ENCODE results near the gene RPS27.
"Not testable (repeated sequence)": the region's sequence is repeated elsewhere in the genome, so short reads cannot be mapped to it uniquely, and the experiment has no call there.

Gene RPS27

DNA sequence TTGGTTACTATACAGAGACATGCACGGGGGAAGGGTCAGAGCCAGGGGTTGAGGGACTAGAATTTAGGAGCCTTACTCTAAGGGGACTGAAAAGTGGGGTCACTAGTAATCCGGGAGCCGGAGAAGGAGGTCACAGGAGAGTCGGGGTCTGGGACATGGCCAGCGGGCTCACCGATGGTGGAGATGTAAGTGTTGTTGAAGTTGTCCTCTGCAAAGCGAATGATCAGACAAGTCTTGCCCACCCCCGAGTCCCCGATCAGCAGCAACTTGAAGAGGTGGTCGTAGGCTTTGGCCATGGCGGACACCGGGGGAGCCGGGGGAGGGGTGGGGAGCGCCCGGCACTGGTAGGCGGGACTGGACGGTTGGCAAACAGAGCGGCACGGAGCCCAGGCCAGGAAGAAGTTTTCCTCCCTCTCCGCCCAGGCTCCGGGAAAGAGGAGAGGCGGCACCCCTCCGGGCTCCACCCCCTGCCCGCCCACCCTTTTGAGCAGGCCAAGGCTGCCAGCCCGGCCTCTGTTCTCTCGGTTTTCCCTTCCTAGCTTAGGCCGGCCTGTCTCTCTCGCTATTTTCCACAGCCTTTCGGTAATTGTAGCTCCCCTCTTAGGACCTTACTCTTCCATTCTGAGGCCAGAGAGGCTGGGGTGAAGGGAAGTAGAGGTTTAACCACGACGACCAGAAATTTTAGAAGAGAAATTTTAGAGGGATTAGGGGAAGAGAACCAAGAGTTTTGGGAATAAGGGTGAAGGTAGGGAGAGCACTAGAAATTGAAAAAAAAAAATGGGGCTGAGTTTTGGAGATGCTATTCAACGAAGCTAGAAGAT is 4.4 kb upstream of the RPS27 start, which contains the start of gene RAB13:
Gene RAB13, minus strand, starts transcription at position 399 of the 821 bp plus-strand sequence. Its CDS starts 103 bp downstream, at position 296.
- H3K27ac ChIP-seq, result peak within 1 kb of the TSS; percentile 79
- no peak for DNase-seq (ENCODE audit: low read depth, low spot score)
- H3K36me3 ChIP-seq (ENCODE audit: insufficient read depth, low read length), result peaks cover 3% of the 10 kb centered on the region
- H3K9ac ChIP-seq (ENCODE audit: insufficient read length), result peak within 1 kb of the TSS; percentile 81
- TF ChIP-seq POLR2AphosphoS5 (IDR thresholded peaks at IDR 0.05; ENCODE audit: borderline replicate concordance, low read depth, low read length), result no peak
- no peaks in the 10 kb centered on the region for H3K9me3 ChIP-seq (ENCODE audit: low read depth, low read length)
- H3K4me3 ChIP-seq, result peak within 1 kb of the TSS; percentile 86

DNA sequence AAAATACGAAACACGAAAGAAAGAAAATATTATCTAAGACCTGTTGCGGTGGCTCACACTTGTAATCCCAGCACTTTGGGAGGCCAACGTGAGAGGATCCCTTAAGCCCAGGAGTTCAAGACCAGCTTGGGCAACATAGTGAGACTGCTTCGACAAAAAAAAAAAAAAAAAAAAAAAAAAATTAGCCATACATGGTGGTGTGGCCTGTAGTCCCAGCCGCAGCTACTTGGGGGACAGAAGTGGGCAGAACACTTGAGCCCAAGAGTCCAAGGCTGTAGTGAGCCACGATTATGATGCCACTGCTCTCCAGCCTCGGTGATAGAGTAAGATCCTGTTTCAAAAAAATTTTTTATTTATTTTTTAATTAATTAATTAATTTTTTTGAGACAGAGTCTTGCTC is 2.9 kb upstream of the RPS27 start:
- no peak overlapping the region for H3K9ac ChIP-seq (ENCODE audit: insufficient read length)
- no peak for DNase-seq (ENCODE audit: low read depth, low spot score)
- TF ChIP-seq POLR2AphosphoS5 (IDR thresholded peaks at IDR 0.05; ENCODE audit: borderline replicate concordance, low read depth, low read length), result no peak
- TF ChIP-seq EZH2 (IDR thresholded peaks at IDR 0.05), result no peak
- TF ChIP-seq FOXP2 (optimal IDR thresholded peaks at IDR 0.05; ENCODE audit: control extremely low read depth, extremely low read length, insufficient read depth), result no peak
- H3K9me3 ChIP-seq (ENCODE audit: low read depth, low read length), result no peaks in the 10 kb centered on the region
- H3K36me3 ChIP-seq (ENCODE audit: insufficient read depth, low read length), result peaks cover 17% of the 10 kb centered on the region
- H3K27ac ChIP-seq, result no peak overlapping the region
- no peak overlapping the region for H3K4me3 ChIP-seq

DNA sequence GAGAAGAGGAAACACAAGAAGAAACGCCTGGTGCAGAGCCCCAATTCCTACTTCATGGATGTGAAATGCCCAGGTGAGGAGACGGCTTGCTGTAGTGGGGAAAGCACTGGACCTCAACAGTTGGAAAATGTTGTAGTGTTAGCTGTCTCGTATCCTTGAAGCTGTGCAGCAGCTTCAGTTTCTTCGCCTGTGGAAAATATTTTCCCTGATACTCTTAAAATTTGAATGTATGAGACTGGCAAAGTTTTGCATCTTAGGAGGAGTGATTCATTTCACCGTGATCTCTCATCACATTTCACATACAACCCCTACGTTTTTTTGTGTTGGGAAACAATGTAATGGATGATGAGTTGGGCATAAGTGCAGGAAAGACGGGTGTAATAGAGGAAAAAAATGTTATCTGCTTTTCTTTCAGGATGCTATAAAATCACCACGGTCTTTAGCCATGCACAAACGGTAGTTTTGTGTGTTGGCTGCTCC is 629 bp downstream of the RPS27 start:
- TF ChIP-seq EZH2 (IDR thresholded peaks at IDR 0.05) (no peak), POLR2AphosphoS5 (IDR thresholded peaks at IDR 0.05; ENCODE audit: borderline replicate concordance, low read depth, low read length) (no peak), FOXP2 (optimal IDR thresholded peaks at IDR 0.05; ENCODE audit: control extremely low read depth, extremely low read length, insufficient read depth) (no peak)

DNA sequence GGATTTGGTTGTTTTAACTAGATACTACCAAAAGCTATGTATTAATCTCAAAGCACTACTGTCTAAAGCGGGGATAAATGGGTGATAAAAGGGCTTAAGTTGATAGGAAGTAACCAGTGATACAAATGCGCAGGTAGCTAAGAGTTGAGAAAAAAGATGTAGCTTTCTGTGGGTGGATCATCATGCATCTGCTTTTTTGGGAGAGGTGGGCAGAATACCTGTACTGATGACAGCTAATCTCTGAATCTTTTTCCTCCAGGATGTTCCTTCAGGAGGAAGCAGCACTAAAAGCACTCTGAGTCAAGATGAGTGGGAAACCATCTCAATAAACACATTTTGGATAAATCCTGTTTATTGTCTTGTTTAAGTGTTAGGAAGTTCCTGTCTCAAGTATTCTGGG is 1.2 kb downstream of the RPS27 start:
- DNase-seq (ENCODE audit: low read depth, low spot score), result no peak
- peak overlapping the region; percentile 93 for H3K4me3 ChIP-seq
- no peaks in the 10 kb centered on the region for H3K9me3 ChIP-seq (ENCODE audit: low read depth, low read length)
- peaks cover 47% of the 10 kb centered on the region for H3K36me3 ChIP-seq (ENCODE audit: insufficient read depth, low read length)
- peak overlapping the region; percentile 81 for H3K27ac ChIP-seq
- TF ChIP-seq EZH2 (IDR thresholded peaks at IDR 0.05), result no peak
- H3K9ac ChIP-seq (ENCODE audit: insufficient read length), result peak overlapping the region; percentile 94

More for the DNA sequence above, 629 bp downstream of the RPS27 start:
- Histone ChIP-seq H3K36me3 (ENCODE audit: insufficient read depth, low read length) (peaks cover 47% of the 10 kb centered on the region), H3K27ac (peak overlapping the region; percentile 81), H3K4me3 (peak overlapping the region; percentile 93), H3K9me3 (ENCODE audit: low read depth, low read length) (no peaks in the 10 kb centered on the region), H3K9ac (ENCODE audit: insufficient read length) (peak overlapping the region; percentile 94)
- no peak for DNase-seq (ENCODE audit: low read depth, low spot score)

DNA sequence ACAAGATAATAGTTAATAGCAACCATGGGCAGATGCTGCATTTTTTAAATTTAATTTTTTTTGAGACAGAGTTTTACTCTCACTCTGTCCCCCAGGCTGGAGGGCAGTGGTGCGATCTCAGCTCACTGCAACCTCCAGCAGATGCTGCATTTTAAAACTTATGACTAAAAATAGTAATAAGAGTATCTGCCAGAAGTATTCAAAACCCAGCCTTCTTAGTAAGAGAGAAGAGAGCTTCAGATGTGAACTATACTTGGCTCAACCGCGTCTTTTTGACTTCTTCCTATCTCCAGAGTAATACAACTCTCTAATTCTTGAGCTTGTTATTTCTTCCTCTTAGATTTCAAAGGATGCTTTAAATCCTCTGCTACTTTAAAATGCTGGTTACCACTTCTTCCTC is 4.6 kb downstream of the RPS27 start:
- no peak overlapping the region for H3K4me3 ChIP-seq
- peak overlapping the region; percentile 60 for H3K27ac ChIP-seq
- no peaks in the 10 kb centered on the region for H3K9me3 ChIP-seq (ENCODE audit: low read depth, low read length)
- DNase-seq (ENCODE audit: low read depth, low spot score), result no peak
- peaks cover 47% of the 10 kb centered on the region for H3K36me3 ChIP-seq (ENCODE audit: insufficient read depth, low read length)
- no peak overlapping the region for H3K9ac ChIP-seq (ENCODE audit: insufficient read length)
- TF ChIP-seq EZH2 (IDR thresholded peaks at IDR 0.05) (no peak), POLR2AphosphoS5 (IDR thresholded peaks at IDR 0.05; ENCODE audit: borderline replicate concordance, low read depth, low read length) (no peak), FOXP2 (optimal IDR thresholded peaks at IDR 0.05; ENCODE audit: control extremely low read depth, extremely low read length, insufficient read depth) (no peak)

DNA sequence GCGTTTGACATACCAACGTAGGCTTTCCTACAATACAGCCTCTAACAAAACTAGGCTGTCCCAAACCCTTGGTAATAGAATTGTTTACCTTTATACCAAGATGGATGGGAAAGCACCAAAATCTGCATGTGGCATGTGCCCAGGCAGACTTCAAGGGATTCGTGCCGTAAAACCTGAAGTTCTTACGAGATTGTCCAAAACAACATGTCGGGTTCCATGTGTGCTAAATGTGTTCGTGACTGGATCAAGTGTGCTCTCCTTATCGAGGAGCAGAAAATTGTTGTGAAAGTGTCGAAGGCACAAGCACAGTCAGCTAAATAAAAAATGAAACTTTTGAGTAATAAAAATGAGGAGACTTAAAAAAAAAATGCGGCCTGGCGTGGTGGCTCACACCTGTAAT is 5.1 kb downstream of the RPS27 start:
- H3K9ac ChIP-seq (ENCODE audit: insufficient read length), result no peak overlapping the region
- no peaks in the 10 kb centered on the region for H3K9me3 ChIP-seq (ENCODE audit: low read depth, low read length)
- H3K27ac ChIP-seq, result peak overlapping the region; percentile 60; the same call in 1 of the 2 replicates
- H3K4me3 ChIP-seq, result no peak overlapping the region
- TF ChIP-seq POLR2AphosphoS5 (IDR thresholded peaks at IDR 0.05; ENCODE audit: borderline replicate concordance, low read depth, low read length) (no peak), EZH2 (IDR thresholded peaks at IDR 0.05) (no peak), FOXP2 (optimal IDR thresholded peaks at IDR 0.05; ENCODE audit: control extremely low read depth, extremely low read length, insufficient read depth) (no peak)
- no peak for DNase-seq (ENCODE audit: low read depth, low spot score)
- peaks cover 47% of the 10 kb centered on the region for H3K36me3 ChIP-seq (ENCODE audit: insufficient read depth, low read length)

DNA sequence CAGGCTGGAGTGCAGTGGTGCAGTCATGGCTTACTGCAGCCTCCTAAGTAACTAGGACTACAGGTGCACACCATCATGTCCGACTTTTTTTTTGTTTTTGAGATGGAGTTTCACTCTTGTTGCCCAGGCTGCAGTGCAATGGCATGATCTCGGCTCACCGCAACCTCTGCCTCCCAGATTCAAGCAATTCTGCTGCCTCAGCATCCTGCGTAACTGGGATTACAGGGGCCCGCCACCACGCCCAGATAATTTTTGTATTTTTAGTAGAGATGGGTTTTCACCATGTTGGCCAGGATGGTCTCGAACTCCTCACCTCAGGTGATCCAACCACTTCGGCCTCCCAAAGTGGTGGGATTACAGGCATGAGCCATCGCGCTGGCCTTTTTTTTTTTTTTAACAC is 6.3 kb downstream of the RPS27 start:
- H3K9me3 ChIP-seq (ENCODE audit: low read depth, low read length); DNase-seq (ENCODE audit: low read depth, low spot score); H3K4me3 ChIP-seq; H3K27ac ChIP-seq; H3K9ac ChIP-seq (ENCODE audit: insufficient read length): not testable (repeated sequence)
- peaks cover 37% of the 10 kb centered on the region for H3K36me3 ChIP-seq (ENCODE audit: insufficient read depth, low read length)

DNA sequence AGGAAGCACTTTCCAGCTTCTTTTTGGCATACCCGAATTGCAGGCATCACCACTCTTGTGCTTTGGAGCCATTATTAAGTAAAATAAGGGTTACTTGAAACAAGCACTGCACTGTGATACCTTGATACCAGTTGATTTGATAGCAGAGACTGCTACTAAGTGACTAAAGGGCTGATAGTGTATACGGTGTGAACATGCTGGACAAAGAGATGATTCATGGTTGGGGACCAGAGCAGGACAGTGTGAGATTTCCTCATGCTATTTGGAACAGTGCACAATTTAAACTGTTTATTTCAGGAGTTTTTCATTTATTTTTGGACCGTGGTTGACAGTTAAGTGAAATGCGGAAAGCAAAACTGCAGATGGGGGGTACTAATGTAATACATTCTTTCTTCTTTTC is 9.9 kb downstream of the RPS27 start:
- no peak overlapping the region for H3K27ac ChIP-seq
- peaks cover 3% of the 10 kb centered on the region; the same call in 1 of the 2 replicates for H3K36me3 ChIP-seq (ENCODE audit: insufficient read depth, low read length)
- no peak for DNase-seq (ENCODE audit: low read depth, low spot score)
- TF ChIP-seq EZH2 (IDR thresholded peaks at IDR 0.05) (no peak), POLR2AphosphoS5 (IDR thresholded peaks at IDR 0.05; ENCODE audit: borderline replicate concordance, low read depth, low read length) (no peak), FOXP2 (optimal IDR thresholded peaks at IDR 0.05; ENCODE audit: control extremely low read depth, extremely low read length, insufficient read depth) (no peak)
- no peak overlapping the region for H3K9ac ChIP-seq (ENCODE audit: insufficient read length)
- no peak overlapping the region for H3K4me3 ChIP-seq
- H3K9me3 ChIP-seq (ENCODE audit: low read depth, low read length), result no peaks in the 10 kb centered on the region

DNA sequence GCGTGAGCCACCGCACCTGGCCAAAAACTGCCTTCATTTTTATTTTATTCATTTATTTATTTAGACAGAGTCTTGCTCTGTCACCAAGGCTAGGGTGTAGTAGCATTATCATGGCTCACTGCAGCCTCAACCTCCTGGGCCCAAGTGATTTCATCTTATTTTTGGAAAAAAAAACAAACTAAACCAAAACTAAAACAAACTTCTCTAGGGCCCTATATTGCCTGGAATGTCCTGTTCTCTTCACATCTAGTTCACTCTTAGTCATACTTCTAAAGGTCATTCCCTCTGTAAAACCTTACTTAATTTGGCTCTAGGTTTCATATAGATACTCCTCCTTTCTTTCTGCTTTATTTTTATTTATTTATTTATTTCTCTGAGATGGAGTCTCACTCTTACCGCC is 15.6 kb downstream of the RPS27 start:
- H3K9me3 ChIP-seq (ENCODE audit: low read depth, low read length), result no peaks in the 10 kb centered on the region
- H3K4me3 ChIP-seq, result no peak overlapping the region
- no peak overlapping the region for H3K9ac ChIP-seq (ENCODE audit: insufficient read length)
- no peaks in the 10 kb centered on the region for H3K36me3 ChIP-seq (ENCODE audit: insufficient read depth, low read length)
- no peak overlapping the region for H3K27ac ChIP-seq
- TF ChIP-seq FOXP2 (optimal IDR thresholded peaks at IDR 0.05; ENCODE audit: control extremely low read depth, extremely low read length, insufficient read depth), result no peak
- no peak for DNase-seq (ENCODE audit: low read depth, low spot score)

Measured in SK-N-MC (cell line).